HEK293 (cell line): Measurements from ENCODE around the gene NOC2L.

Experiments used
- BCL11A ChIP-seq: fragments of 450-650 bp; formaldehyde crosslinking; IDR thresholded peaks from 2 replicates; pipeline ENCODE4 v1.5.1; 2016; ENCODE audit warnings: low read depth, missing biosample characterization, missing genetic modification characterization
- CTCF ChIP-seq: fragments of 450-650 bp; formaldehyde crosslinking; IDR thresholded peaks from 2 replicates; pipeline ENCODE4 v1.5.1; 2016; ENCODE audit warnings: missing biosample characterization, missing genetic modification characterization
- MZF1 ChIP-seq: fragments of 450-650 bp; formaldehyde crosslinking; IDR thresholded peaks from 2 replicates; pipeline ENCODE4 v1.5.1; 2017; ENCODE audit warnings: missing biosample characterization, missing genetic modification characterization, borderline replicate concordance
- OSR2 ChIP-seq: fragments of 450-650 bp; formaldehyde crosslinking; IDR thresholded peaks from 2 replicates; pipeline ENCODE4 v1.5.1; 2016; ENCODE audit warnings: missing biosample characterization, missing genetic modification characterization
- PBX3 ChIP-seq: sonication (generic); formaldehyde crosslinking; IDR thresholded peaks from 2 replicates; pipeline ENCODE4 v1.8.1; 2022; ENCODE audit warnings: mild to moderate bottlenecking, moderate library complexity, missing genetic modification reagents
- SP2 ChIP-seq: fragments of 450-650 bp; formaldehyde crosslinking; IDR thresholded peaks from 2 replicates; pipeline ENCODE4 v1.5.1; 2016; ENCODE audit warnings: missing biosample characterization, missing genetic modification characterization
- TRIM28 ChIP-seq: IDR thresholded peaks from 2 replicates; pipeline ENCODE4 v1.6.1; 2011; ENCODE audit warnings: low read length, control low read depth, borderline replicate concordance
- ZBTB17 ChIP-seq: fragments of 450-650 bp; formaldehyde crosslinking; IDR thresholded peaks from 2 replicates; pipeline ENCODE4 v1.5.1; 2016; ENCODE audit warnings: missing biosample characterization, missing genetic modification characterization
- ZBTB44 ChIP-seq: fragments of 450-650 bp; IDR thresholded peaks from 2 replicates; pipeline ENCODE4 v1.5.1; 2018; ENCODE audit warnings: missing biosample characterization, mild to moderate bottlenecking, missing genetic modification characterization
- ZBTB48 ChIP-seq: fragments of 450-650 bp; formaldehyde crosslinking; IDR thresholded peaks from 2 replicates; pipeline ENCODE4 v1.5.1; 2016; ENCODE audit warnings: missing biosample characterization, missing genetic modification characterization
- ZBTB8A ChIP-seq: fragments of 450-650 bp; formaldehyde crosslinking; IDR thresholded peaks from 2 replicates; pipeline ENCODE4 v1.5.1; 2016; ENCODE audit warnings: missing biosample characterization, missing genetic modification characterization
- ZFHX2 ChIP-seq: fragments of 450-650 bp; formaldehyde crosslinking; conservative IDR thresholded peaks from 2 replicates; pipeline ENCODE4 v1.5.1; 2016; ENCODE audit warnings: missing biosample characterization, missing genetic modification characterization
- ZFP41 ChIP-seq: fragments of 450-650 bp; formaldehyde crosslinking; IDR thresholded peaks from 2 replicates; pipeline ENCODE4 v1.5.1; 2016; ENCODE audit warnings: missing biosample characterization, missing genetic modification characterization, borderline replicate concordance
- ZNF133 ChIP-seq: fragments of 450-650 bp; formaldehyde crosslinking; IDR thresholded peaks from 2 replicates; pipeline ENCODE4 v1.5.1; 2016; ENCODE audit warnings: missing biosample characterization, missing genetic modification characterization
- ZNF146 ChIP-seq: fragments of 450-650 bp; formaldehyde crosslinking; IDR thresholded peaks from 2 replicates; pipeline ENCODE4 v1.5.1; 2016; ENCODE audit warnings: missing biosample characterization, missing genetic modification characterization
- ZNF18 ChIP-seq: fragments of 450-650 bp; formaldehyde crosslinking; IDR thresholded peaks from 2 replicates; pipeline ENCODE4 v1.5.1; 2016; ENCODE audit warnings: missing biosample characterization, missing genetic modification characterization
- ZNF221 ChIP-seq: fragments of 450-650 bp; formaldehyde crosslinking; IDR thresholded peaks from 2 replicates; pipeline ENCODE4 v1.5.1; 2017; ENCODE audit warnings: missing biosample characterization, missing genetic modification characterization, borderline replicate concordance
- ZNF223 ChIP-seq: fragments of 450-650 bp; formaldehyde crosslinking; IDR thresholded peaks from 2 replicates; pipeline ENCODE4 v1.5.1; 2016; ENCODE audit warnings: missing biosample characterization, missing genetic modification characterization
- ZNF324 ChIP-seq: fragments of 450-650 bp; formaldehyde crosslinking; IDR thresholded peaks from 2 replicates; pipeline ENCODE4 v1.5.1; 2016; ENCODE audit warnings: missing biosample characterization, missing genetic modification characterization
- ZNF335 ChIP-seq: fragments of 450-650 bp; formaldehyde crosslinking; conservative IDR thresholded peaks from 2 replicates; pipeline ENCODE4 v1.5.1; 2016; ENCODE audit warnings: missing biosample characterization, missing genetic modification characterization
- ZNF473 ChIP-seq: fragments of 450-650 bp; formaldehyde crosslinking; IDR thresholded peaks from 2 replicates; pipeline ENCODE4 v1.5.1; 2017; ENCODE audit warnings: missing biosample characterization, missing genetic modification characterization
- ZNF48 ChIP-seq: fragments of 450-650 bp; formaldehyde crosslinking; IDR thresholded peaks from 2 replicates; pipeline ENCODE4 v1.5.1; 2016; ENCODE audit warnings: missing biosample characterization, missing genetic modification characterization
- ZNF501 ChIP-seq: fragments of 450-650 bp; formaldehyde crosslinking; IDR thresholded peaks from 2 replicates; pipeline ENCODE4 v1.5.1; 2016; ENCODE audit warnings: missing biosample characterization, missing genetic modification characterization
- ZNF518A ChIP-seq: fragments of 450-650 bp; formaldehyde crosslinking; conservative IDR thresholded peaks from 2 replicates; pipeline ENCODE4 v1.5.1; 2016; ENCODE audit warnings: low read depth, missing biosample characterization, missing genetic modification characterization
- ZNF548 ChIP-seq: fragments of 450-650 bp; formaldehyde crosslinking; IDR thresholded peaks from 2 replicates; pipeline ENCODE4 v1.5.1; 2016; ENCODE audit warnings: missing biosample characterization, missing genetic modification characterization
- ZNF561 ChIP-seq: fragments of 450-650 bp; IDR thresholded peaks from 2 replicates; pipeline ENCODE4 v1.5.1; 2018; ENCODE audit warnings: missing biosample characterization, missing genetic modification characterization, borderline replicate concordance
- ZNF701 ChIP-seq: fragments of 450-650 bp; formaldehyde crosslinking; IDR thresholded peaks from 2 replicates; pipeline ENCODE4 v1.5.1; 2016; ENCODE audit warnings: missing biosample characterization, missing genetic modification characterization
- ZNF791 ChIP-seq: fragments of 450-650 bp; formaldehyde crosslinking; IDR thresholded peaks from 2 replicates; pipeline ENCODE4 v1.5.1; 2016; ENCODE audit warnings: missing biosample characterization, missing genetic modification characterization
- ZNF830 ChIP-seq: fragments of 450-650 bp; IDR thresholded peaks from 2 replicates; pipeline ENCODE4 v1.5.0; 2018; ENCODE audit warnings: missing biosample characterization, missing genetic modification characterization, low read depth, mild to moderate bottlenecking, moderate library complexity
- ZNF837 ChIP-seq: fragments of 450-650 bp; formaldehyde crosslinking; IDR thresholded peaks from 2 replicates; pipeline ENCODE4 v1.5.1; 2016; ENCODE audit warnings: missing biosample characterization, missing genetic modification characterization

NOC2L gene

GRCh38 chr1:996851-997712, 38.0 kb upstream of the NOC2L start (continued):
- TF ChIP-seq ZNF561 (tag by site-specific recombination) (no peak), ZNF18 (no peak), ZNF830 (no peak), ZNF48 (tag by site-specific recombination) (no peak), MZF1 (tag by site-specific recombination) (no peak), PBX3 (CRISPR knock-in tag) (no peak), ZNF221 (tag by site-specific recombination) (no peak), ZNF146 (tag by site-specific recombination) (no peak), ZBTB48 (tag by site-specific recombination) (peak; percentile 93), TRIM28 (no peak), ZFP41 (tag by site-specific recombination) (no peak), ZNF701 (tag by site-specific recombination) (no peak), BCL11A (peak; percentile 68), ZNF837 (tag by site-specific recombination) (no peak), ZNF335 (tag by site-specific recombination) (no peak), ZNF473 (tag by site-specific recombination) (no peak), ZNF223 (tag by site-specific recombination) (no peak), ZNF133 (tag by site-specific recombination) (no peak), CTCF (tag by site-specific recombination) (no peak), ZBTB17 (tag by site-specific recombination) (no peak; the same call in 1 of the 2 replicates), ZNF324 (tag by site-specific recombination) (no peak), ZBTB44 (0 out of 2 replicates have a peak, but pooled peaks have one; percentile 17), ZBTB8A (peak; percentile 84), OSR2 (tag by site-specific recombination) (no peak), ZNF501 (tag by site-specific recombination) (peak; percentile 37; the same call in 1 of the 2 replicates), ZFHX2 (tag by site-specific recombination) (peak; percentile 74), ZNF518A (tag by site-specific recombination) (no peak), SP2 (tag by site-specific recombination) (peak; percentile 15; the same call in 1 of the 2 replicates), ZNF791 (tag by site-specific recombination) (no peak), ZNF548 (tag by site-specific recombination) (no peak)
